Measurements from ENCODE around the gene CMSS1.

Gene CMSS1

GRCh38 chr3:100069472-100069871 is 251.8 kb downstream of the CMSS1 start:
- no peak for DNase-seq

- peak; percentile 18 for DNase-seq
Measured at GRCh38 chr3:100072326-100073048, 254.8 kb downstream of the CMSS1 start.

GRCh38 chr3:100073049-100073713 is 255.5 kb downstream of the CMSS1 start:
- DNase-seq, result no peak

DNA sequence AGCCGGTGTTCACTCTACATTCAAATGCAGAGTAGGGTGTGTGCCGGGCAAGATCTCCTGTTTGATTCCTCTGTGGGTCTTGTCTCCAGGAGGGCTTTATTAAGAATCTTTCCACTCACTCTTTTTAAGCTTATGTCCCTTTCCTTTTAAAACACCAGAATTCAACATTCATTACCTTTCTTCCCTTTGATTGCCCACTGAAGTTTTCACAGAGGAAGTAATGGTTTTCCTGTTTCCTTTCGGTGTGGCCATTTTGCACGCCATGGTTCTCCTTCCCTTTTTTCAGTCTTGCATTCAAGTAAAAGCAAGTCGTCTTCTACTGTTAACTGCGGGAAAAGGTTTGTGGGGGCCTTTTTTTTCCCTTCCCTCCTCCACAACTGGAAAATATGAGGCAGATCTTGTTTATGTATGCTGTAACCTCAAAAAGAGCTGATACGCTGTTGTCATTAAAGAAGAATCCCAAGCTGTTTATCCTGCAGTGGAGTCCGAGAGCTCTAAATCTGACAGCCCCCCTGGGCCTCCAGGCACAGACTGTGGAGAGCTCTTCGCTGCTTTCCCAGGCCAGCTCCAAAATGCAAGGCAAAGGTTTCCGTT is 256.1 kb downstream of the CMSS1 start:
- peak; percentile 15 for DNase-seq

- DNase-seq, result no peak
Measured at GRCh38 chr3:100075196-100075595, 257.5 kb downstream of the CMSS1 start.

- DNase-seq, result no peak
Measured at GRCh38 chr3:100075851-100076730, 258.4 kb downstream of the CMSS1 start.

- no peak for DNase-seq
Measured at GRCh38 chr3:100076731-100077529, 259.3 kb downstream of the CMSS1 start.

GRCh38 chr3:100079328-100079727 is 261.7 kb downstream of the CMSS1 start:
- DNase-seq, result no peak

GRCh38 chr3:100080573-100080972 is 262.9 kb downstream of the CMSS1 start:
- DNase-seq, result no peak

GRCh38 chr3:100081311-100081710 is 263.6 kb downstream of the CMSS1 start:
- no peak for DNase-seq

DNA sequence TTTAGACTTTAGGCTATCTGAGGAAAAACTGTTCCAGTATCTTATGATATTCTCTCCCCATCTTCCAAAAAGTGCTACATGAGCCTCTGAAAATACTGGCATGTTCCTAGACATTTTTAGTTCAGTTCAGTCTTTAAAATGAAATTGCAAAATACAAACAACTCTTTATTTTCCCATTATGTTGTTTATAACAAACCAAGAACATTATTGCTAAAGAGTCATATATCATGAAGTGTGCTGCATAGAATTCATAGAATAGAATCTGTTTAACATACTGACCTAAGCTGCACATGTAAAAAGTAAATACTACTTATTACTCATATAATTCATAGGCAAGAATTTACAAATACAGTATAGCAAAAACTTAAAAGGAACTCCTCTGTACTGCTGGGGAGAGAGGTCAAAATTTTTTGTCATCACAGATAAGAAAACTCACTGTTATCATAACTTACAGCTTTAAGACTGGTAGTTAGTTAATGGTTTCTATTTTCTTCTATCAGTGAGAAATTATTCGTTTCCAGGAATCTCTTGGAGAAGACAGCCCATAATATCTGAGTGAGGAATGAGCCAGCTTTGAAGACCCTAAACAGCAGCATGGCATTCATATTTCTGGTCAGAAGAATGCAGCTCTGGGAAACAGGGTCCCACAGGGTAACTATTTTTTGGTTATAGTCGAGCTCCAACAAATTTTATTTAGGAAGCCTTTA is 264.5 kb downstream of the CMSS1 start:
- no peak for DNase-seq

DNA sequence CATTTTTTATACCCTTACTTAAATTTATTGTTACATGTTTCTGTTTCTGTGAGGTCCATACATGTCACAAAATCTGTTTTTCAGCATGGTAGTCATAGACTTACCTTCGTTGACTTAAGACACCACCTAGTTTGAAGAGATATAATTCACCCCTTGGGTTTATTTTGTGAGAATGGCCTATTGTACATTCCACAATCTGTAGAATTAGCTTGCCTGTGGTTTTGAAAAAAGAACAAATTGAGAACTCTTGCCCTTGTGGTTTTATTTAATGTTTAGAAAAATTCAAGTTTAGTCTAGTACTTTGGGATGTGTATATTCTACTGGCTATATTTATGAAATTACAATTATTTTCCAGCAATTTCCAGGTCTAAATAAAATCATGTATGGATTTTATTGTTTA is 265.1 kb downstream of the CMSS1 start:
- DNase-seq, result no peak

- DNase-seq, result no peak
Measured at GRCh38 chr3:100083209-100083608, 265.5 kb downstream of the CMSS1 start.

GRCh38 chr3:100084100-100084806 is 266.6 kb downstream of the CMSS1 start:
- no peak for DNase-seq

GRCh38 chr3:100086401-100086800 is 268.7 kb downstream of the CMSS1 start:
- DNase-seq, result no peak

DNA sequence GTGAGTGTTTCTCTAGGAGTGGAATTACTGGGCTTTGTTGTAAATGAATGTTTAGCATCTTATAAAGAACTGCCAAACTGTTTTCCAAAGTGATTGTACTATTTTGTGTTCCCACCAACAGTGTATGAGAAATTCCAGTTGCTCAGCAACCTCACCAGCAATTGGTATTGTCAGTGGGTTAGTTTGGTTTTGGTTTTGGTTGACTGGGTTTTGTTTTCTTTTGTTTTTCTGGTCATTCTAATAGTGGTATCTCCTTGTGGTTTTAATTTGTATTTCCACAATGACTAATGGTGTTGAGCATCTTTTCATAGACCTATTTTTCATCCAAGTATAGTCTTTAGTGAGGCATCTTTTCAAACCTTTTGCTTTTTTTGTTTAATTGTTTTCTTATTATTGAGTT is 269.5 kb downstream of the CMSS1 start:
- DNase-seq, result no peak

- no peak for DNase-seq
Measured at GRCh38 chr3:100088735-100089368, 271.2 kb downstream of the CMSS1 start.

GRCh38 chr3:100089812-100090668 is 272.4 kb downstream of the CMSS1 start:
- DNase-seq, result no peak

DNA sequence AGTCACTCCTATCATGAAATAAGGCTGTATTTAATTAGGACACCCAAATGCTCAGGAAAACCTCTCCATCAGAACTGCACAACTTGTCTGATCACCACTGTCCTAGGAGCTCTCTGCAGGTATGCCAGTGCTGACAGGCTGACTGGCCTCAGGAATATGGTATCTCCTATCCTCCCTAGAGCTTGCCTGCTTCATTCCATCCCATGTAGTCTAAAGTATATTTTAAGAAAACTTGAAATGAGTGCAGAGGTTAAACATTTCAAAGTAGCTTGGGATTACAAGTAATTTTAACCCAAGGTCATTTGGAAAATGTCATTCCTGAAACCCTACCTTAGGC is 273.0 kb downstream of the CMSS1 start:
- no peak for DNase-seq

GRCh38 chr3:100093831-100094230 is 276.2 kb downstream of the CMSS1 start:
- DNase-seq, result no peak
